HG03521 (cell line): Measurements from ENCODE around the gene MICAL2.

Experiments
- ATAC-seq: cut with Tn5 transposase; IDR thresholded peaks from one replicate; pipeline ENCODE4 v1.9.1; 2021; ENCODE audit warnings: mild to moderate bottlenecking, moderate library complexity; ENCODE audit not compliant: unreplicated experiment

Gene MICAL2

GRCh38 chr11:12077535-12078280 is 32.7 kb upstream of the MICAL2 start:
- no peak for ATAC-seq

GRCh38 chr11:12079726-12080556 is 30.4 kb upstream of the MICAL2 start:
- no peak for ATAC-seq

- ATAC-seq: no peak
Observed at GRCh38 chr11:12083380-12083779, 27.0 kb upstream of the MICAL2 start.

GRCh38 chr11:12084256-12084655 is 26.1 kb upstream of the MICAL2 start:
- no peak for ATAC-seq

DNA sequence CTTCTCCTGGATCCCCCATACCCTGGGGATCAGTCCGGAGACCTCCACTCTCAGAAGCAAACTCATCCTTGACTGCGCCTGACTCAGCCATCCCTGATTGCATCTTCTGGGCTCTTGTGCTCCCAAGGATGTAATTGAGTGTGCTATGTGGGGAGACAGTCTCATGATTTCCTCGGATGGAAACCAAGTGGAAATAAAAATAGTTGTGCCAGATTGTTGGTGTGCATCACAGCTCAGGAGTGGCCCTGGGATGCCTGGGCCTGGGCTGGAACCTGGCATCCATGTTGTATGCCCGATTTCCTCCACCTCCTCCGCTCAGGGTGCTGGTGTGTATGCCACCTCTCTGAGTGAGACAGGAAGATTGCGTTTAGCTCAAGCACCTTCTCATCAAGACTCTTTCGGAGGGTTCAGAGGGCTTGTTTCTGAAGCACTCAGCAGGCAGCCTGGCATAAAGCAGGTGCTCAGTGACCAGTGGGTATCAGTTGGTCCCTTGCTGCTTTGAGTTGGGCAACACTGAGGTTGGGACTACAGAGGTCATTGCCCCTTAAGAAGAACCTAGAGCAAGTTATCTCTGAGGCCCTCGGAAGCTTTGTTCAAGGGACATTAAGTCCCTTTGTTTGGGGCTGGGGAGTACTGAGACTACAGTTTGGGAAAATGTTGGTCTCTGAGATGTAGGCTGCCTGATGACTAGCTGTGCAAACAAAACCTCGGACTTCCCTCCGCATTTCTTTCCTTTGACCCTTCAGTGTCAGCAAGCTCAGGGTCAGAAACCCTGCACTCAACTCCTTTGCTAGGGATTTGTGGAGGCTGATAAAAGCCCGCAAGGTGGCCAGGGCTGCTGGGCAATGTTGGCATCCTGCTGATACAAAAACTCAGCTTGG is 24.8 kb upstream of the MICAL2 start:
- ATAC-seq: no peak

- ATAC-seq: no peak
Observed at GRCh38 chr11:12086271-12087074, 23.9 kb upstream of the MICAL2 start.

GRCh38 chr11:12087075-12088004 is 23.1 kb upstream of the MICAL2 start:
- ATAC-seq: no peak

DNA sequence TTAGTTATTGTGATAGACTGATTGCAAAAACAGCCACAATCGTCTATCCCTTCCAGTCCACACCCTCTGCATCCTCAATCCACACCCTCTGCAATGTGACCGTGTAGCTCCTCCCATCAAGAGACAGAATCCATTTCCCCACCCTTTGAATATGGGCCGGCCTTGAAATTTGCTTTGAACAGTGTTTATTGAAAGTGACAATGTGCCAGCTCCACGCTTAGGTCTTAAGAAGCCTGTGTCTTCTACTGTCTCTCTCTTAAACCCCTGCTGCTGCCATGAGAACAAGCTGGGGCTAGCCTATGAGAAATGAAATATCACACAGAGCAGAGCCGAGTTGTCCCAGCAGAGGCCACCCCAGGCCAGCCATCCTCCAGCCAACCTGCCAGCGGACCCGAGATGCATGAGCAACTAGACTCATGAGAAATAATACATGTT is 22.3 kb upstream of the MICAL2 start:
- ATAC-seq: no peak

GRCh38 chr11:12088531-12088930 is 21.9 kb upstream of the MICAL2 start:
- ATAC-seq: no peak

- ATAC-seq: no peak
Observed at GRCh38 chr11:12089041-12089440, 21.3 kb upstream of the MICAL2 start.

DNA sequence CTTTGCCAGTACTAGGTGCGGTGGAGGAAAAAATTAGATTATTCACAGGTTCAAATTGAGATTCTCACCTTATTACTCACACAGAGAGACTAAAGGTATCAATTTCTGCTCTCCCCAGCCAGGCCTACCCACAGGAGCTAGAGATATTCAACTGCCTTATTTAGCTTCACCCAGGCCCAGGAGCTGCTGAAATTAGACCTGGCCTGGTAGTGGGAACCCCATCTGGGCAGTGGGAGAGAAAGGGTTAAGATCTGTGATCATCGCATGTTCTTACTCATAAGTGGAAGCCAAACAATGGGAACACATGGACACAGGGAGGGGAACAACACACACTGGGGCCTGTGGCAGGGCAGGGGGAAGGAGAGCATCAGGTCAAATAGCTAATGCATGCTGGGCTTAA is 20.9 kb upstream of the MICAL2 start:
- ATAC-seq: no peak

GRCh38 chr11:12090061-12090591 is 20.3 kb upstream of the MICAL2 start:
- no peak for ATAC-seq

DNA sequence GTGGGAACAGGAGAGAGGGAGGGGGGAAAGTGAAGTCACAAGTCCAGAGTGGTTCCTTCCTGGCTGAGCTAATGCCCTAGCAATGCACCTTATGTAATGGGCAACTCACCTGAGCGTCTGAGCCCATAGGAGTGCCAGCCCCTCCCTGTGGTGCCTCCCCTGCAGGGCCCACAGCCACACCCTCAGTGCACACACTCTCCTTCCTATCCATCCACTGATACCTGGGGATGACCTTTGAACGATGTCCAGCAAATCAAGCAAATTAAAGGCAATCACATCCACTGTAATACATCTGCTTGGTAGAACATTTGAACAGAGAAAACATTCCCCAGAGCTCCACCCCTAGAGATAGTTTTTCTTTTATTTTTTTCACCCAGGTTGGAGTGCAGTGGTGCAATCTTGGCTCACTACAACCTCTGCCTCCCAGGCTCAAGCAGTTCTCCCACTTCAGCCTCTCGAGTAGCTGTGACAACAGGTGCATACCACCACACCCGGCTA is 19.6 kb upstream of the MICAL2 start:
- ATAC-seq: no peak

- ATAC-seq: no peak
Observed at GRCh38 chr11:12091956-12092558, 18.3 kb upstream of the MICAL2 start.

DNA sequence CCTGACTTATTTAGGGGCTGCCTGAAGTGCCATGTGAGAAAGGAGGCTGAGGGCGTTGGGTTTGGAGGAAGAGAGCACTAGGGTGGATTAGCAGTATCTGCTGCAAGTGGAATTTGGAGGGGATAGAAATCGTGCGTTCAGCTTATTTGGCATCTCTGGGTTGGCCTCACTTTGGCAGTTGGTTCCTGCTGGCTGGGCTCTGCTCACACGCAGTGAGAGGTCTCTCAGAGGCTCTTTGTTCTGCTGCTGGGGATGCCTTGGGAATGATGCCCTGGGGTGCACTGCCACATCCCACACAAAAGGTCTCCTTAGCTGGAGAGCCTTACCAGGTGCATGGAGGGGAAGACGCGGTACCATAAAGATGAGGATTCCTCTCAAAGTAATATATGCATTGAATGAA is 17.7 kb upstream of the MICAL2 start:
- no peak for ATAC-seq

DNA sequence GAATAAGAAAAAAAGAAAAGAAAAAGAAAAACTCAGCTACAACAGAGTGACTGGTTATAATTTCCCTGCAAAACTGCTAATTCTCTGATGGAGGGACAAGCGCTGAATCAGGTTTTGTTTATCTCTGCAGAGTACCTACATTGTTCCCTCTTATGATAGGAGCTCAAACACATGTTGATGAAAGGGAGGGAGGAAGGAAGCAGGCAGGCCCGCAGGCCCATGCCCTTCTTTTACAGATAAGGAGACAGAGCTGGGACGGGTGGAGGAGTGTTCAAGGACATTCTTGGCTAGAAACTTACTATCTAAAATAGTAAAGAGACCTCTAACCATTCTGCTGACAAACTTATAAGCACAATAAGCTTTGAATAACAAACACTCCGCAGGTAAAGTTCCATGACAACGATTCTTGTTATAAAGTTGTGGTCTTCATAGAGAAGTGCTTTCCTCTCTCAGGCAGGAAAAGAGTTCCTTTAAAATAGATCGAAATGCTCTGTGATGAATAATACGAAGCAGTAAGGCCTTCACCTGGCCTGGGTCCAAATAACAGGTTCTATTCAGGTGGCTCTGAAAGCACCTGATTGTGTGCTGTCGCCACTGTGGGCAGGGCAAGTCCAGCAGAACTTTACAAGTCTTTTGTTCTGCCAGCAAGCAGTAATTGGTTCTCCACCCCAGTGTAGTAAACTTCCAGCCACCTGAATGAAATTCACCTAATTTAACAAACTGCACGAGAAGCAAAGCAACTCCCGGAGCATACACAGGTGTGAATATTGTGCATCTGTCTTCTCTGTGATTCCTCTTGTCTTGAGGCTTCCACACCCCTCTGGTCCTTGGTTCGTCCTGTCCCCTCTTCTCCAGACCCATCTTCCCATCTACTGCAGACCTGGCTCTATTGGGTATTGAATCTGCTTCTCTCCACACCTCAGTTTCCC is 15.3 kb upstream of the MICAL2 start:
- ATAC-seq: no peak

- ATAC-seq: no peak
Observed at GRCh38 chr11:12097219-12097618, 13.2 kb upstream of the MICAL2 start.
